H1 (cell line): Measurements from ENCODE around the gene HLX. TPM values are rescaled to one million over a fixed set of nuclear protein-coding genes. Genes with fewer than 3 reads are reported as not detected.

Source experiments
- CTCF ChIA-PET: fragments of 300-600 bp; sonication (Branson Sonifier 250); formaldehyde crosslinking; loops from one replicate; lab custom pipeline; 2021; ENCODE audit not compliant: partially characterized antibody; lab: Charles Lee
- POLR2A ChIA-PET: fragments of 300-600 bp; sonication (Branson Sonifier 250); formaldehyde crosslinking; loops from one replicate; lab custom pipeline; 2021; ENCODE audit warnings: inconsistent platforms; ENCODE audit not compliant: partially characterized antibody; lab: Charles Lee
- DNase-seq, 2 experiments: peaks; one replicate each; pipeline versions ENCODE4 v3.0.0 to v3.0.0-alpha.2; 2010 to 2022; ENCODE audit warnings: low spot score in 2 of 2, low read depth in 1 of 2, mixed read lengths in 1 of 2
- FAIRE-seq: peaks from 2 replicates; lab custom pipeline; 2011; peaks lifted over from hg19 to GRCh38; lab: Jason Lieb, UNC
- H2AFZ ChIP-seq: 2 replicates; pipeline ENCODE4 v1.8.1; 2012; ENCODE audit warnings: low read length, inconsistent platforms
- H2AK5ac ChIP-seq: 2 replicates; pipeline ENCODE4 v1.6.1; 2013; ENCODE audit warnings: low read depth, low read length
- H2BK120ac ChIP-seq: replicated peaks from 2 replicates; pipeline ENCODE3; 2013; ENCODE audit warnings: low read depth, low read length, inconsistent platforms
- H2BK12ac ChIP-seq: 2 replicates; pipeline ENCODE4 v1.6.1; 2013; ENCODE audit warnings: low read depth, low read length
- H2BK15ac ChIP-seq: 2 replicates; pipeline ENCODE4 v1.6.1; 2013; ENCODE audit warnings: low read length
- H2BK20ac ChIP-seq: 2 replicates; pipeline ENCODE4 v1.6.1; 2013; ENCODE audit warnings: low read length
- H2BK5ac ChIP-seq: 2 replicates; pipeline ENCODE4 v1.6.1; 2013; ENCODE audit warnings: low read depth, low read length
- H3K14ac ChIP-seq: 2 replicates; pipeline ENCODE4 v1.6.1; 2013; ENCODE audit warnings: inconsistent platforms; ENCODE audit not compliant: insufficient read length
- H3K18ac ChIP-seq: 2 replicates; pipeline ENCODE4 v1.6.1; 2013; ENCODE audit warnings: low read length; ENCODE audit errors: extremely low read depth
- H3K23ac ChIP-seq: 2 replicates; pipeline ENCODE4 v1.6.1; 2013; ENCODE audit warnings: inconsistent platforms; ENCODE audit not compliant: insufficient read length
- H3K23me2 ChIP-seq: 2 replicates; pipeline ENCODE4 v1.6.1; 2013; ENCODE audit warnings: low read depth, low read length
- H3K27ac ChIP-seq: 2 replicates; pipeline ENCODE4 v1.6.1; 2011; ENCODE audit warnings: low read depth, low read length, inconsistent platforms
- H3K27me3 ChIP-seq, 4 experiments: replicated peaks in 1 of 4; 1 replicate in 1 of 4; 2 replicates in 3 of 4; pipeline versions ENCODE4 v1.6.1 to v1.8.1; 2011 to 2013; ENCODE audit warnings: low read length in 3 of 4, mild to moderate bottlenecking in 3 of 4, inconsistent platforms in 2 of 4, mixed read lengths in 2 of 4, moderate library complexity in 1 of 4; ENCODE audit not compliant: control insufficient read depth in 3 of 4, insufficient read depth in 3 of 4; ENCODE audit errors: extremely low read depth in 1 of 4
- H3K36me3 ChIP-seq, 4 experiments: 2 replicates each; pipeline versions ENCODE4 v1.6.1 to v1.8.1; 2011 to 2013; ENCODE audit warnings: mild to moderate bottlenecking in 4 of 4, low read length in 3 of 4, moderate library complexity in 2 of 4, control low read depth in 1 of 4, inconsistent platforms in 1 of 4; ENCODE audit not compliant: insufficient read depth in 4 of 4, control insufficient read depth in 2 of 4
- H3K4ac ChIP-seq: replicated peaks from 2 replicates; pipeline ENCODE3; 2013; ENCODE audit warnings: low read length, low read depth, mixed read lengths, inconsistent platforms; ENCODE audit not compliant: insufficient read length
- H3K4me1 ChIP-seq, 4 experiments: replicated peaks in 1 of 4; 1 replicate in 1 of 4; 2 replicates in 3 of 4; pipeline versions ENCODE4 v1.6.1 to v1.8.1; 2011 to 2013; ENCODE audit warnings: low read length in 3 of 4, inconsistent platforms in 2 of 4, mixed read lengths in 1 of 4; ENCODE audit not compliant: insufficient read depth in 4 of 4, control insufficient read depth in 3 of 4
- H3K4me2 ChIP-seq, 2 experiments: 2 replicates each; pipeline versions ENCODE4 v1.6.1 to v1.8.1; 2011 to 2013; ENCODE audit warnings: low read depth in 2 of 2, low read length in 2 of 2, control low read depth in 1 of 2, inconsistent platforms in 1 of 2, mild to moderate bottlenecking in 1 of 2; ENCODE audit not compliant: insufficient read depth in 1 of 2
- H3K4me3 ChIP-seq, 4 experiments: fragments of 200-600, 300-600 bp in 1 of 4; sonication (generic), shearing (Covaris generic), sonication (Bioruptor Twin) in 1 of 4; 2 replicates each; pipeline versions ENCODE4 v1.5.1 to v1.8.1; 2011 to 2016; ENCODE audit warnings: low read length in 4 of 4, low read depth in 3 of 4, control low read depth in 2 of 4, inconsistent platforms in 2 of 4, mild to moderate bottlenecking in 2 of 4, mixed read lengths in 1 of 4, moderate library complexity in 1 of 4; ENCODE audit not compliant: insufficient read depth in 2 of 4; ENCODE audit errors: extremely low read depth in 1 of 4
- H3K56ac ChIP-seq: replicated peaks from 2 replicates; pipeline ENCODE3; 2013; ENCODE audit warnings: low read depth, mild to moderate bottlenecking, mixed read lengths, low read length, inconsistent platforms; ENCODE audit not compliant: insufficient read length
- H3K79me1 ChIP-seq: 2 replicates; pipeline ENCODE4 v1.6.1; 2013; ENCODE audit warnings: low read depth, low read length, control low read depth
- H3K79me2 ChIP-seq, 2 experiments: 2 replicates each; pipeline versions ENCODE4 v1.6.1 to v1.8.1; 2012 to 2013; ENCODE audit warnings: low read length in 2 of 2, mild to moderate bottlenecking in 2 of 2, inconsistent platforms in 1 of 2; ENCODE audit not compliant: insufficient read depth in 2 of 2, control insufficient read depth in 1 of 2
- H3K9ac ChIP-seq, 4 experiments: replicated peaks in 1 of 4; 1 replicate in 1 of 4; 2 replicates in 3 of 4; pipeline versions ENCODE4 v1.6.1 to v1.8.1; 2011 to 2013; ENCODE audit warnings: low read depth in 3 of 4, low read length in 3 of 4, control low read depth in 2 of 4, mild to moderate bottlenecking in 2 of 4, moderate library complexity in 2 of 4, inconsistent platforms in 1 of 4; ENCODE audit errors: extremely low read depth in 1 of 4
- H3K9me3 ChIP-seq, 2 experiments: 2 replicates each; pipeline versions ENCODE4 v1.6.1 to v1.8.1; 2012 to 2013; ENCODE audit warnings: mild to moderate bottlenecking in 2 of 2, moderate library complexity in 2 of 2, control low read depth in 1 of 2, inconsistent platforms in 1 of 2, low read depth in 1 of 2, low read length in 1 of 2, mixed read lengths in 1 of 2; ENCODE audit not compliant: insufficient read depth in 2 of 2
- H4K20me1 ChIP-seq, 2 experiments: replicated peaks in 1 of 2; 2 replicates each; pipeline versions ENCODE3 to v1.8.1; 2011 to 2013; ENCODE audit warnings: inconsistent platforms in 2 of 2, low read length in 2 of 2, mild to moderate bottlenecking in 1 of 2; ENCODE audit not compliant: insufficient read depth in 2 of 2, control insufficient read depth in 1 of 2
- H4K5ac ChIP-seq: 2 replicates; pipeline ENCODE4 v1.6.1; 2013; ENCODE audit warnings: low read length, low read depth, mixed read lengths, inconsistent platforms; ENCODE audit not compliant: insufficient read length
- H4K8ac ChIP-seq: 2 replicates; pipeline ENCODE4 v1.8.0; 2013; ENCODE audit warnings: mild to moderate bottlenecking, moderate library complexity, low read length, inconsistent platforms; ENCODE audit not compliant: insufficient read depth; ENCODE audit errors: extremely low read depth
- H4K91ac ChIP-seq: replicated peaks from 2 replicates; pipeline ENCODE3; 2013; ENCODE audit warnings: low read length, mixed read lengths, inconsistent platforms; ENCODE audit not compliant: insufficient read length
- ASH2L ChIP-seq: fragments of 200-600, 300-600 bp; sonication (generic); IDR thresholded peaks from one replicate; pipeline ENCODE4 v1.7.1; 2017; ENCODE audit warnings: low read length
- CHD1 ChIP-seq: IDR thresholded peaks from 2 replicates; pipeline ENCODE4 v1.6.1; 2012; ENCODE audit warnings: low read depth, low read length, improper control_type of control experiment
- CHD2 ChIP-seq: IDR thresholded peaks from 2 replicates; pipeline ENCODE4 v1.6.1; 2012; ENCODE audit warnings: low read length, improper control_type of control experiment
- JUN ChIP-seq: IDR thresholded peaks from 2 replicates; pipeline ENCODE4 v1.6.1; 2011; ENCODE audit warnings: low read depth, mild to moderate bottlenecking, improper control_type of control experiment, low read length
- KDM4A ChIP-seq: IDR thresholded peaks from one replicate; pipeline ENCODE4 v1.7.1; 2012; ENCODE audit warnings: low read depth, mild to moderate bottlenecking, moderate library complexity, low read length, inconsistent platforms; ENCODE audit not compliant: severe bottlenecking
- RNF2 ChIP-seq: fragments of 200-900, 300-1000 bp; sonication (generic); IDR thresholded peaks from 2 replicates; pipeline ENCODE4 v1.7.1; 2016; ENCODE audit warnings: borderline replicate concordance, low read depth, mild to moderate bottlenecking, antibody characterized with exemption, low read length; ENCODE audit not compliant: poor library complexity, severe bottlenecking; ENCODE audit errors: missing control alignments
- SP1 ChIP-seq: IDR thresholded peaks from 2 replicates; pipeline ENCODE4 v1.6.1; 2011; ENCODE audit warnings: low read depth, low read length
- YY1 ChIP-seq: IDR thresholded peaks from 2 replicates; pipeline ENCODE4 v1.6.1; 2011; ENCODE audit warnings: low read depth, mild to moderate bottlenecking, low read length
- whole genome bisulfite sequencing, 2 experiments: shearing (Covaris generic) in 1 of 2; methylation state at CpG; one replicate each; pipeline versions ENCODE4 v1.1.6 to v1.1.7; 2013 to 2015; ENCODE audit warnings: low lambda C conversion rate in 2 of 2, mixed read lengths in 2 of 2, inconsistent platforms in 1 of 2, low coverage in 1 of 2, missing lambda C conversion rate in 1 of 2; ENCODE audit not compliant: insufficient replicate concordance in 2 of 2, insufficient coverage in 1 of 2, insufficient read length in 1 of 2; ENCODE audit errors: extremely low coverage in 1 of 2, missing lambda C conversion rate in 1 of 2; 5-methylcytosine and 5-hydroxymethylcytosine counted together
- polyA plus RNA-seq, 7 experiments: library from polyadenylated mRNA; depleted of rRNA in 3 of 7; stranded (reverse) in 5 of 7; unstranded in 2 of 7; fragments of >200 nt in 5 of 7; fragments of 200-250 nt in 2 of 7; gene quantifications; 1 replicate in 5 of 7; 2 replicates in 1 of 7; 4 replicates in 1 of 7; pipeline versions ENCODE4 v1.2.1 to v1.2.3, GENCODE V29; 2011 to 2013; ENCODE audit warnings: missing spikeins in 2 of 7, mixed read lengths in 2 of 7
- total RNA-seq: library from RNA; stranded (reverse); fragmentation: NEBNext Ultra II Directional; extraction: Animal tissue kit (Norgen Biotek cat#: 25700); gene quantifications from 2 replicates; pipeline ENCODE4 v1.2.1, GENCODE V29; 2021

HLX gene
- total and polyA plus RNA-seq, 2 of the 8 experiments (the other 6 are each of a cell fraction or from before 2014, with no cell fraction given) = 0.11 to 0.30 TPM

DNA sequence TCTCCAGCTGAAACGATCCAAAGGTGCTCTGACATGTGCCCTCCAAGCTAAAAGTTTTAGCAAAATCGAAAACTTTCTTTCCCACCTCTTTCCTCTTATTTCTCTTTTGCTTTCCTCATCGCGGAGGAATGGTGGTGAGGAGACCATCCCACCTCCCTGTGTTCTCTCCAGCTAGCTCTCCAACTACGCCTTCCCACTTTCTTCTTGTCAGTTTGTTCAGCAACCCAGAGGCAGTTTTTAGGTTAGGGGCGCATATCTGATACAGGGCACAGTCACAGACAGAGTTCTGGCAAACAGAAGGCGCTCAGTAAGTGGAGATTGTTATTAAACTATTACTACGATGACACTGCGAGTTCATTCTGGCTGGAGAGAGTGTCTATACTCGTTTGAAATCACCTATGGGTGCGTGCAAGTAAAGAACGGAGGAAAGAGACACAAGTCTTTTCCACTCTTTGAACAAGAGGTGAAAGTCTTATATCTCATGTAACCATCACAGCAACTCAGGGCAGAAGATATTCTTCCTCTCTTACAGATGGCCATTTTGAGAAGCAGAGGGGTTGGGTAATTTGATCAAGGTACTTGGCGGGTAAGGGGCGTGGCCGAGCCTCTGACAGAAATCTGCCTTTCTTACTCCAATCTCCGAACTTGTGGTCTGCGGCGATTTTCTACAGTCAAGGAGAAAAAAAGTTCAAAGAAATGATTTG is 13.9 kb downstream of the HLX start:
- Histone ChIP-seq H4K20me1 (peaks cover 22 to 52% of the 10 kb centered on the region in 2 experiments), H3K23me2 (no peaks in the 10 kb centered on the region; the same call in none of the 2 replicates), H2BK5ac (no peak overlapping the region), H2BK15ac (no peak overlapping the region), H4K5ac (no peak overlapping the region), H3K4me2 (peak overlapping the region; percentile 74 to 97; a peak in 3 of 4 replicates), H4K8ac (no peak overlapping the region), H3K4me3 (peak overlapping the region in 1 of 4 experiments; percentile 54; a peak in 3 of 8 replicates), H4K91ac (no peak overlapping the region), H3K14ac (no peak overlapping the region), H3K79me2 (no peaks in the 10 kb centered on the region), H2BK12ac (no peak overlapping the region), H2AFZ (no peak overlapping the region), H3K27ac (no peak overlapping the region), H3K56ac (no peak overlapping the region), H2BK120ac (no peak overlapping the region), H3K18ac (no peak overlapping the region), H2BK20ac (no peak overlapping the region), H3K23ac (no peak overlapping the region), H3K9ac (no peak overlapping the region), H3K4me1 (peaks cover 10 to 41% (median 22%) of the 10 kb centered on the region in 4 experiments), H2AK5ac (0 out of 2 replicates have a peak overlapping the region, but pooled peaks have one; percentile 45), H3K9me3 (no peaks in the 10 kb centered on the region), H3K4ac (no peak overlapping the region), H3K79me1 (no peaks in the 10 kb centered on the region; the same call in 1 of the 2 replicates)
- peak in 1 of 2 experiments; percentile 59 for DNase-seq
- WGBS, 2 experiments = 22% methylated on average over 18 of the region's 18 CpGs; no CpG with 5 or more reads in 1 of the 2 experiments
- ChIA-PET POLR2A (interaction anchor here (1.5 kb wide), 1 partner anchor 11 kb away, joined by 3 read pairs; no protein-coding TSS in a partner anchor), CTCF (interaction anchor here (1.3 to 4.8 kb wide), 3 partner anchors 11 to 82 kb away, joined by 4 to 32 read pairs (median 5); no protein-coding TSS in a partner anchor)
- FAIRE-seq = no peak
- 0 out of 2 replicates have a peak, but pooled peaks have one; percentile 22 for TF ChIP-seq YY1
- 0 out of 2 replicates have a peak, but pooled peaks have one; percentile 47 for TF ChIP-seq SP1
- TF ChIP-seq CHD1 = no peak
- no peak for TF ChIP-seq KDM4A
- TF ChIP-seq RNF2 = peak; percentile 63
- TF ChIP-seq JUN = no peak
- TF ChIP-seq CHD2 = no peak
- no peak for TF ChIP-seq ASH2L
- TF ChIP-seq, all 59 proteins: peak for 3
- H3K36me3 ChIP-seq = no peaks in the 10 kb centered on the region
- H3K27me3 ChIP-seq = peaks cover 85 to 92% (median 92%) of the 10 kb centered on the region in 4 experiments
